GM13976 (cell line): ENCODE data around the gene STRIP1.

Source experiments
- DNase-seq: peaks from one replicate; pipeline ENCODE4 v3.0.0; 2012; ENCODE audit warnings: low spot score
- CTCF ChIP-seq: IDR thresholded peaks from 2 replicates; pipeline ENCODE4 v1.5.1; 2012; ENCODE audit warnings: borderline replicate concordance, mild to moderate bottlenecking; ENCODE audit not compliant: insufficient read depth; ENCODE audit errors: extremely low read depth, missing control alignments, control extremely low read depth
- in situ Hi-C: fragments of 300-500 bp; cut with MboI; formaldehyde crosslinking; loops from one replicate; pipeline ENCODE4 v1.12.0; 2022; ENCODE audit warnings: low sequenced_read_pairs, mixed read lengths, inconsistent platforms; ENCODE audit not compliant: unreplicated experiment

Gene STRIP1

GRCh38 chr1:110088739-110089316 is 54.4 kb downstream of the STRIP1 start:
- in situ Hi-C loops, result no loop called here
- TF ChIP-seq CTCF, result no peak
- DNase-seq, result no peak

GRCh38 chr1:110089561-110090275 is 55.3 kb downstream of the STRIP1 start:
- in situ Hi-C loops, result no loop called here
- DNase-seq, result no peak
- no peak for TF ChIP-seq CTCF

GRCh38 chr1:110091381-110091780 is 57.0 kb downstream of the STRIP1 start:
- TF ChIP-seq CTCF, result no peak
- no peak for DNase-seq
- in situ Hi-C loops, result no loop called here

- TF ChIP-seq CTCF, result no peak
- DNase-seq, result no peak
- in situ Hi-C loops, result no loop called here
Observed at GRCh38 chr1:110091791-110092190, 57.4 kb downstream of the STRIP1 start.

GRCh38 chr1:110092991-110093390 is 58.6 kb downstream of the STRIP1 start:
- in situ Hi-C loops, result no loop called here
- no peak for DNase-seq
- TF ChIP-seq CTCF, result no peak

GRCh38 chr1:110094931-110095654 is 60.7 kb downstream of the STRIP1 start:
- in situ Hi-C loops, result no loop called here
- no peak for TF ChIP-seq CTCF
- no peak for DNase-seq
